Endothelial cell (in vitro differentiated cells): Measurements from ENCODE around the gene PHKB. TPM values are rescaled to one million over a fixed set of nuclear protein-coding genes. Genes with fewer than 3 reads are reported as not detected.

Experiments used
- DNase-seq: peaks from one replicate; pipeline ENCODE4 v3.0.0; 2021; ENCODE audit warnings: low spot score
- H3K27ac Mint-ChIP-seq: one replicate; pipeline ENCODE4 v1.8.0; 2021; ENCODE audit warnings: mixed read lengths, inconsistent platforms; ENCODE audit not compliant: unreplicated experiment
- H3K27me3 Mint-ChIP-seq: one replicate; pipeline ENCODE4 v1.8.0; 2021; ENCODE audit warnings: mild to moderate bottlenecking, moderate library complexity, mixed read lengths, inconsistent platforms; ENCODE audit not compliant: unreplicated experiment
- H3K36me3 Mint-ChIP-seq: one replicate; pipeline ENCODE4 v1.8.0; 2021; ENCODE audit warnings: mild to moderate bottlenecking, low read depth, mixed read lengths, inconsistent platforms; ENCODE audit not compliant: unreplicated experiment
- H3K4me1 Mint-ChIP-seq: one replicate; pipeline ENCODE4 v1.8.0; 2021; ENCODE audit warnings: mild to moderate bottlenecking, mixed read lengths, inconsistent platforms; ENCODE audit not compliant: unreplicated experiment
- H3K4me3 Mint-ChIP-seq: one replicate; pipeline ENCODE4 v1.8.0; 2021; ENCODE audit warnings: mild to moderate bottlenecking, mixed read lengths, inconsistent platforms; ENCODE audit not compliant: unreplicated experiment
- H3K9me3 Mint-ChIP-seq: one replicate; pipeline ENCODE4 v1.8.0; 2021; ENCODE audit warnings: mixed read lengths, inconsistent platforms; ENCODE audit not compliant: unreplicated experiment
- total RNA-seq: library from RNA; stranded (reverse); fragmentation: NEBNext Ultra II Directional; extraction: Animal tissue kit (Norgen Biotek cat#: 25700); gene quantifications from one replicate; pipeline ENCODE4 v1.2.1, GENCODE V29; 2021; ENCODE audit not compliant: unreplicated experiment
- TF ChIP-seq, protein P1 (sequence below): fragments of 200-600 bp; sonication (generic); IDR thresholded peaks from one replicate; pipeline ENCODE4 v1.5.0; 2021; ENCODE audit warnings: antibody characterized with exemption; ENCODE audit not compliant: unreplicated experiment

PHKB gene
- total RNA-seq, 1 donor from 2014 or later = 125 TPM

GRCh38 chr16:47586121-47586520, 125.0 kb downstream of the PHKB start:
- Mint-ChIP-seq H3K9me3 (no peaks in the 10 kb centered on the region), H3K27ac (no peak overlapping the region), H3K36me3 (peaks cover 11% of the 10 kb centered on the region), H3K4me1 (peaks cover 4% of the 10 kb centered on the region), H3K4me3 (no peak overlapping the region), H3K27me3 (no peaks in the 10 kb centered on the region)
- no peak for DNase-seq
- TF ChIP-seq, protein P1, sequence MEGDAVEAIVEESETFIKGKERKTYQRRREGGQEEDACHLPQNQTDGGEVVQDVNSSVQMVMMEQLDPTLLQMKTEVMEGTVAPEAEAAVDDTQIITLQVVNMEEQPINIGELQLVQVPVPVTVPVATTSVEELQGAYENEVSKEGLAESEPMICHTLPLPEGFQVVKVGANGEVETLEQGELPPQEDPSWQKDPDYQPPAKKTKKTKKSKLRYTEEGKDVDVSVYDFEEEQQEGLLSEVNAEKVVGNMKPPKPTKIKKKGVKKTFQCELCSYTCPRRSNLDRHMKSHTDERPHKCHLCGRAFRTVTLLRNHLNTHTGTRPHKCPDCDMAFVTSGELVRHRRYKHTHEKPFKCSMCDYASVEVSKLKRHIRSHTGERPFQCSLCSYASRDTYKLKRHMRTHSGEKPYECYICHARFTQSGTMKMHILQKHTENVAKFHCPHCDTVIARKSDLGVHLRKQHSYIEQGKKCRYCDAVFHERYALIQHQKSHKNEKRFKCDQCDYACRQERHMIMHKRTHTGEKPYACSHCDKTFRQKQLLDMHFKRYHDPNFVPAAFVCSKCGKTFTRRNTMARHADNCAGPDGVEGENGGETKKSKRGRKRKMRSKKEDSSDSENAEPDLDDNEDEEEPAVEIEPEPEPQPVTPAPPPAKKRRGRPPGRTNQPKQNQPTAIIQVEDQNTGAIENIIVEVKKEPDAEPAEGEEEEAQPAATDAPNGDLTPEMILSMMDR = no peak

DNA sequence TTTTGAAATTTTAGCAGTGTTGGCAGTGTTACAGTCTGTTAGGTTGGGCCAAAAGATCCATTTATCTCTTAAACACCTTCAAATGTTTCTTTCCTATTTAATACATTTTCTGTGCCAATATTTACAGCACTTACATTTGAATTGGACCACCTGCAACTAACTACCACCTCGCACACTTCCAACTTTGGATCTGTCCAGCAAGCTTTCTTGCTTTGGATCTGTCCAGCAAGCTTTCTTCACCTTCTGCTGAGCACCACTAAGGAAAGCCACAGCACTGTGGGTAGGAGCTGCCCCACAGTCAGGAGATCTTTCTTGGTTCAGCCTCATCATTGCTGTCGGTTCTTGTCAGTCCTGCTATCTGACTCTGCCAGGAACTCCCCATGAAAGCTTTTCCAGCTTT, 129.3 kb downstream of the PHKB start:
- H3K27me3 Mint-ChIP-seq = no peaks in the 10 kb centered on the region
- H3K9me3 Mint-ChIP-seq = no peaks in the 10 kb centered on the region
- TF ChIP-seq, protein P1 = no peak
- H3K36me3 Mint-ChIP-seq = peaks cover 25% of the 10 kb centered on the region
- no peak overlapping the region for H3K4me3 Mint-ChIP-seq
- no peak overlapping the region for H3K27ac Mint-ChIP-seq
- no peak for DNase-seq
- peaks cover 10% of the 10 kb centered on the region for H3K4me1 Mint-ChIP-seq

DNA sequence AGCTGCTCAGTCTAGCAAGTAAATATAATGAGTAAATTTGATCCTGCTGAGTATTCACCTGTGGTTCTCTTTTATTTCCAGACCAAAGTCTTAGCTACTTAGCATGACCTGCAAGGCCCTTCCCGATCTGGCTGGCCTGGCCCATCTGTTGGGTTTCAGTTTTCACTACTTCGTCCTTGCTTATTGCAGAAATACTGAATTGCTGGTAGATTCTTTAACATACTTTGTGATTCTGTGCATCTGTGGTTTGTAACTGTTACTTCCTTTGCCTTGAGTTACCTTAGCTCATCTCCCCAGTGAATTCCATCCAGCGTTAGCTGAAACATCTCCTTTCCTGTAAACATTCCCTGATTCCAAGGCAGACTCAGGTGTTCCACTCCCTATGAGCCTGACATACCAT, 131.1 kb downstream of the PHKB start:
- Mint-ChIP-seq H3K27me3 (no peaks in the 10 kb centered on the region), H3K4me3 (no peak overlapping the region), H3K27ac (no peak overlapping the region), H3K4me1 (peaks cover 10% of the 10 kb centered on the region), H3K9me3 (no peaks in the 10 kb centered on the region), H3K36me3 (peaks cover 25% of the 10 kb centered on the region)
- TF ChIP-seq, protein P1 = no peak
- DNase-seq = no peak

DNA sequence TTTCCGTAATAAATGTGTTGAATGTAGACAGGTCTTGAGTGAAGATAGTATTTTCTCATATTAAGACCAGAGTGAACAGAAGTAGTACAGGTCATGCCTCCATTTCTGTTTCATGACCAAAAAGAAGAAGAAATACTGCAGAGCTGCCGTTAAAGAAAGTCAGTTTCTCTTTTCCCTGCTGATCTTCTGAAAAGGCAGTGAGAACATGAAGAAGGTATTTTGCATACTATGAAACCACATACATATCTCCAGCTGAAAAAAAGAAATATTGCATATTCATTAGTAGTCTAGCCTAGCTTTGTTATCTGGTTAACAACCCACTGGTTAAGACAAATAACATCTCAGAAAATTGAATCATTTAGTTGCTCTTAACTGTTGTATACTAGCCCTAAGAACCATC, 138.4 kb downstream of the PHKB start:
- no peaks in the 10 kb centered on the region for H3K9me3 Mint-ChIP-seq
- H3K4me3 Mint-ChIP-seq = no peak overlapping the region
- H3K36me3 Mint-ChIP-seq = no peaks in the 10 kb centered on the region
- no peaks in the 10 kb centered on the region for H3K4me1 Mint-ChIP-seq
- DNase-seq = no peak
- no peak overlapping the region for H3K27ac Mint-ChIP-seq
- no peaks in the 10 kb centered on the region for H3K27me3 Mint-ChIP-seq
- TF ChIP-seq, protein P1 = no peak

GRCh38 chr16:47600376-47600775, 139.2 kb downstream of the PHKB start:
- Mint-ChIP-seq H3K4me3 (no peak overlapping the region), H3K36me3 (no peaks in the 10 kb centered on the region), H3K4me1 (no peaks in the 10 kb centered on the region), H3K27me3 (no peaks in the 10 kb centered on the region), H3K27ac (no peak overlapping the region), H3K9me3 (no peaks in the 10 kb centered on the region)
- TF ChIP-seq, protein P1 = no peak
- no peak for DNase-seq
